HG03025 (cell line): ENCODE results near the gene RFX8.

Experiments used
- ATAC-seq: cut with Tn5 transposase; IDR thresholded peaks from one replicate; pipeline ENCODE4 v1.9.1; 2021; ENCODE audit warnings: mild to moderate bottlenecking, moderate library complexity; ENCODE audit not compliant: unreplicated experiment, low FRiP score

Gene RFX8

DNA sequence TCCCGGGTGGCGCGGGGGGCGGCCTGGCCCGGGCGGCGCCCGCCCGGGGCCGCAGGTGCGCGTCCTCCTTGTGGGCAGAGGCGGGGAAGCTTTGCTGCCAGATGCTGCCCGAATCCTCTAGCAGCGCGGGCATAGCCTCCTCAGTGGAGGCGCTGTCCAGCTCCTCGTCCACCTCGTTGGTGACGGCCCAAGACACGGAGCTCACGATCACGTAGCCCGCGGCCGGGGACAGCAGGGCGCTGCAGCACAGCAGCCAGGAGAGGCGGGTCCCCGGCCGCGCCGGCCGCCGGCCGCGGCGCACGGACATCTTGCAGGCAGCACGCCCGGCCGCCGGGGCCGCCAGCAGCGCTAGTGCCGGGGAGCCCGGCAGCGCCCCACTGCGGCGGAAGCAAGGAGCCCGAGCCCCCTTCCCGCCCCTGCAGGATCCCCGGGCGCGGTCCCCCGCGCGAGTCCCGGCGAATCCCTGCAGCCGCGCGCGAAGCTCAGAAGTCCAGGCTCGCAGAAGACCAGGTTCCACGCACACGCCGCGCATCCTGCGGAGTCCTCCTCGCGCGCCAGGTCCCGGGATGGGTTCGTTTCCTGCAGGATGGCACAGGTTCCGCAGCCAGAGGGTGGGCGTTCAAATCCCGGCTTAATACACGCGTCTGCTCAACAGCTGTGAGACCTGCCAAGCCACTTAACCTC is 87.6 kb downstream of the RFX8 start, which contains the start of gene CREG2:
Gene CREG2, minus strand, starts transcription at position 353 of the 684 bp plus-strand sequence. Its CDS starts 46 bp downstream, at position 307.
- ATAC-seq, result no peak

- no peak for ATAC-seq
Measured at GRCh38 chr2:101386599-101387150, 88.2 kb downstream of the RFX8 start.

GRCh38 chr2:101383016-101383541 is 91.8 kb downstream of the RFX8 start:
- no peak for ATAC-seq

GRCh38 chr2:101382442-101382841 is 92.5 kb downstream of the RFX8 start:
- no peak for ATAC-seq

DNA sequence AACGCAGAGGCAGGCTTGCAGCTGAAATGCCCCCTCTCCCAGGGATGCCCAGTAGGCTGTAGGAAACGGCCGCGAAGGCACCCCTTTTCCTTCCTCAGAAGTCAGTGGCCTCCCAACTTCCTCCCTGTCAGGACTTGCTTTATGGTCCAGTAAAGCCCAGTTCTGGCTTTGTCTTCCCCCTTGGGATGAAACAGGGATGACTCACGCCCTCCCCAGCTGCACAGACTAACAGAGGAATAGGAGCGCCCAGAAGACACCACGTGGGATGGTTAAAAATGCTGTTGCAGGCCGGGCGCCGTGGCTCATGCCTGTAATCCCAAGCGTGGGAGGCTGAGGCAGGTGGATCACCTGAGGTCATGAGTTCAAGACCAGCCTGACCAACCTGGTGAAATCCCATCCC is 94.5 kb downstream of the RFX8 start:
- ATAC-seq, result no peak

DNA sequence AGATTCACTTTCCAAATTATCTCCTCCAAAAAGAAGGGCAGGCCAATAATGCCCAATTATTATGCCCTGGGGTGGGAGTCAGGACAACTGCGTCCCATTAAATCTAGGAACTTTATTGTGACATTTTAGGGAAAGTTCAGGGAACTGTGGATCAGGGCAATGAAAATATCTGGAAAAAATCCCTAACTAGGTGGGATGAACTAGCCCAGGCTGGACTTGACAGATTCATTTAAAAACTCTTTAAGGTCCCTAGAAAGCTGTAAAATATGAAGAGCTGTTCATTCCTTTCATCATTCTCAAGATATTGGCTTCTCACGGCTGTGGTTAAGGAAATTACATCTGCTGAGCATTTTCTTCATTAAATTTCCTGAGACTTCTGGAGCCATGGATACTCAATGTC is 95.8 kb downstream of the RFX8 start:
- ATAC-seq, result no peak

DNA sequence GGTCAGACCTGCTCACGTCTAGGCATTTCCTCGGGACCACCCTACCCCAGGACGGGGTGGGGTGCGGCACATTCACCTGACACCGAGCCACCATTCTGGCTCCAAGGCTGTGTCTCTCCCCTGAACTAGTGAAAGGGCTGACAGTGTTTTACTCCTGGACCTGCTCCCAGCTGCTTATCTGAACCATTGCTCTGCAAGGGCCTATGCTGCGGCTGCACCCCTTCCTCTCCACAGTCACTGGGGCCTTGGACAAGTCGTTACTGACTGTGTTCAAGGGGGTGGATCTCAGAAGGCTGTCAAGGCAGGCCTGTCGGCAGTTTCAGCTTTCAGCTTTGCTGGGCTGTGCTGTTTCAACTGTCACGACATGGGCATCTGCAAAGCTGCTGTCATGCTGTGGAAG is 99.3 kb downstream of the RFX8 start:
- no peak for ATAC-seq

DNA sequence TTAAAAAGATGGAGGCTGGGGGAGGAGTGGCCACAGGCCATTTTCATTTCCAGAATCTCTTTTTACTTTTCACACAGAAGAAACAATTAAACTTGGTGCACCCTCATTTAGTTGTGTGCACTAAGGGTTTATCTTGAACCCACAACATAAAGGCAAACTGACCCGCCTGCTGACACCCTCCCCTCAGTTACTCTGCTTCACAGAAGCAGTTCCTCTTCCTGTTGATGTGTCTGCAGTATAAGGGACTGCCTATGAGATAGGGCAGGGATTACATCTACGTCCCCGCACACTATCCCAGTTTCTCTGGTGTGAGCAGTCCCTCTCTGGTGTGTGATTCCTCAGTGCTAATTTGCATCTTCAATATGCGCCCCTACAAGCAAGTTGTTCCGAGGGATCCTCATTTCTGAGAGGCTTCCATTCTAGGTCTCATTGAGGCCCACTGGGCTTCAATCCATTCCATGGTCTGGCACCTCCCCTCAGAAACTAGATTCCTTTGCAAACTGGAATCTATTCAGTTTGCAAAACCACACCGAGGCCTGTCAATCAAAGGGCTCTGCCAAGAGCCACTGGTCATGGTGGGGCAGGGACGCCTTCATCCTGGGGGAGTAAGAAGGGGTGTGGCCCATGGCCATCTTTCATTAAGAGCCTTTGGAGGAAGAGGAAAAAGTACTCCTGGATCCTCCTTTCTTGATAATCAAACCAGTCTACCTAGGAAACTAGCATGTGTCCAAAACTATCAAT is 99.9 kb downstream of the RFX8 start:
- no peak for ATAC-seq

DNA sequence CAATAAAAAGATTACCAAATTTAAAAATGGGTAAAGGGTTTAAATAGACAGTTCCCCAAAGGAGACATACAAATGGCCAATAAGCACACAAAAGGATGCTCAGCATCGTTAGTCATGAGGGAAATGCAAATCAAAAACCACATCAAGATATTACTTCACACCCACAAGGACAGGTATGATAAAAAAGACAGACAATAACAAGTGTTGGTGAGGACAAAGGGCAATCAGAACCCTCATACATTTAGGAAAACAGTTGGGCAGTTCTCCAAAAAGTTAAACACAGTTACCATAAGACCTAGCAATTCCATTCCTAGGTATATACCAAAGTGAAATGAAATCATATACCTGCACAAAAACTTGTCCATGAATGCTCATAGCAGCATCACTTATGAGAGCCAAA is 102.1 kb downstream of the RFX8 start:
- ATAC-seq, result no peak

GRCh38 chr2:101371636-101372035 is 103.3 kb downstream of the RFX8 start:
- ATAC-seq, result no peak

DNA sequence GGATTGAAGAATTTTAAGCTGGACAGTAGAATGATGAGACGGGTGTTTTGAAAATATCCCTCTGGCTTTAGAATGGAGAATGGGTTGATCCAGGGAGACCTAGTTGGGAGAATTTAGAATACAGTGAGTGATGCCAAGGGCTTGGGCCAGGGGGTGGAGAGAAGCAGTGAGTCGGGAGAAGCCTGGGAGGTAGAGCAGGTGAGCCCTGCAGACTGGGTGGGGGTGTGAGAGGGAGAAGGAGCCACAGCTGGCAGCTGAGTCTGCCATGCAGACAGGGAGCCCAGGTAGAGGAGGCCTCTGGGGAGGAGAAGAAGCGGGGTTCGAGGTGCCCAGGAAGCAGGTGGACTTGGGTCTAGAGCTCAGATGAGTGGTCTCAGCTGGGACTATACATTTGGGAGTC is 105.8 kb downstream of the RFX8 start:
- no peak for ATAC-seq

DNA sequence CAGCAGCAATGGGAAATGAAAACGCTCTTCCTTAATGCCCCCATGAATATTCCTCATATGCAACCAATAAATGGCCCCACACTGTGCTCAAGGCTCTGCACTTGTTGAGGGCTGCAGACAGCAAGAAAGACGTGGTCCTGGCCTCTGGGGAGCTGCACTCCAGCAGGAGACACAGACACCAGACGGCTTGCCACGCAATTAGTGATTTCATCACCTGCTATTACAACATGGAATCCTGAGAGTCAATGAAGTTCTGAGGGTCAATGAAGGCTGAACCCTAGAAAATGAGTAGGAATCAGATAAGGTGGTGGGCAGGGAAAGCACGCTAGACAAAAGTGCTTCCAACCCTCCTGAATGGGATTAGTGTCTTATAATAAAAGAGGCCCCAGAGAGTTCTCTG is 106.5 kb downstream of the RFX8 start:
- ATAC-seq, result no peak

DNA sequence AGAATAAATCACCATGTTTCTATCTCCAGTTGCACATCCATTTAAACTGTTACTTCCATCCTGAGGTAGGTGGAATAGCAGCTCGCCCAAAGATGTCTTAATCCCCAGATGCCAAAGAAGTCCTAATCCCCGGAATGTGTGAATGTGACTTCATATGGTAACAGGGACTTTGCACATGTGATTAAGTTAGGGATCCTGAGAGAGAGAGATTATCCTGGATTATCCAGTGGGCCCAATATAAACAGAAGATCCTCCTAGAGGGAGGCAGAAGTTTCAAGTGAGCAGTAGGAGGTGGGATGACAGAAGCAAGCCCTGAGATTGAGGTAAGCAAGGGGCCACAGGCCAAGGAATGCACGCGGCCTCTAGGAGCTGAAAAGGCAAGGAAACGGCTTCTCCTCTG is 107.4 kb downstream of the RFX8 start:
- ATAC-seq, result no peak

DNA sequence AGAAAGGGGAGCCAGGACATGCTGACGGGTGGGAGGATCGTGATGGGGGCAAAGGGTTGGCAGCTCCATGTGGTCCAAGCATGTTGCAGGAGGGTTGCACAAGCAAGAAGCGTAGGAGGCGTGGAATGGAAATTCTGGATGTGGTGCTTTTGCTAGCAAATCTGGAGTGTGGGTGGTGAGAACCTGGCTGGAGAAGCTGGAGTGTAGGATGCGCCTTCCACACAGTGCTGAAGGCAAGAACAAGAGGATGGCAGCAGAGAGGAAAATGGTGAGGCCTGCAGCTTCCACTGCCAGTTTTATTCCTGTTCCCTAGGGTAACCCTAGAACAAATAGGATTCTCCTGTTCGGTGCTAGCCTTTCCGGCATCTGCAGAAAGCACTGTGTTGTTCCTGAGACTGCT is 110.0 kb downstream of the RFX8 start:
- ATAC-seq, result no peak

GRCh38 chr2:101362777-101363176 is 112.1 kb downstream of the RFX8 start:
- ATAC-seq, result no peak

- no peak for ATAC-seq
Measured at GRCh38 chr2:101362316-101362715, 112.6 kb downstream of the RFX8 start.

DNA sequence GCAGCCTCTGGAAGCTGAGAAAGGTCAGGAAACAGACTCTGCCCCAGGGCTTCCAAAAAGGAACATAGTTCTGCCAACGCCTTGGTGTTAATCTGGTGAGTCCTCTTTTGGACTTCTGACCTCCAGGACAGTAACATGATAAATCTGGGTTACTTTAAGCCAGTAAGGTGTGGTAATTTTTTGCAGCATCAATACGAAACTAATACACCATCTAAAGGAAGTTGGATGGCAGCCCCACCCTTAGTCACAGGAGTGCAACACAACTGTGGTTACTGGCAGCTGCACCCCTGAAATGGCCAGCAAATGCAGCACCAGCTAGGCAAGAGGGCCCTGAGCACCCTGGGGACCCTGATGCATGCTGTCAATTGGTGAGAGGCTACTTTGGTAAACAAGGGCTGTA is 113.4 kb downstream of the RFX8 start:
- ATAC-seq, result peak; percentile 71

GRCh38 chr2:101361121-101361520 is 113.8 kb downstream of the RFX8 start:
- ATAC-seq, result no peak

DNA sequence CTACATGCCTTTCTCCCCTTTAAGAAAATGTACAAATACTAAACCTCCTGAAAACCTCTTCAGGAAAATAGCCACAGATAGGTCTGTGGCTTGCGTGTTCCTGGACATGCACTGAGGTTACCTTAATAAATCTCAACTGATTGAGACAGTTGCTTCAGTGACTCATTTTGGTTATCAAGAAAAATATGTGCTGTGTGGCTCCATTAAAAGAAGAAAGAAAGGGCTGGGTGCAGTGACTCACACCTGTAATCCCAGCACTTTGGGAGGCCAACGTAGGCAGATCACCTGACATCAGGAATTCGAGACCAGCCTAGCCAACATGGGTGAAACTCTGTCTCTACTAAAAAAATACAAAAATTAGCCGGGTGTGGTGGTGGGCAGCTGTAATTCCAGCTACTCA is 114.7 kb downstream of the RFX8 start:
- ATAC-seq, result no peak

DNA sequence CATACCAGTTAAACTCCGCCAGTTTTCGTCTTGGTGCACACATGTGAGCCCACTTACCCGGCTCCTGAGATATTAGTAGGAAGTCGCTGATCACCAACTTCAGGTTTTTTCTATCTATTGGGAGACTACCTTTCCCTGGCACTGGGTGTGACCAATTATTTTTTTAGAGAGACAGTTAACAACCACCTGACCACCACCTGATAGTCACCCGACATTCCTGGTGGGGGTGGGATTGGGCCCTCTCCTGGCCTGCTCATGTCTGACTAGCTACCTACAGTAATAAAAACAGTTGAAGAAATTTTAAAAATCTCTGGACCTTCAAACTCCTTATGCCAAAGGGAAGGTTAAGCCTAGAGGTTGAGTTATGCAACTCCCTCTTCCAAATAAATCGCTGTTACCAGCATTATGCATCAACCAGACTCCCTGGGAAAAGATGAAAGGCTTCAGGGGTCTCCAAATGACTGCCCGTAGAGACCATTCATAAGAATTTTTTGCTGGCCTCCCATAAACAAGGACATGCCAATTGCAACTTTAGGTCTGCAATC is 115.4 kb downstream of the RFX8 start:
- no peak for ATAC-seq

GRCh38 chr2:101357376-101357775 is 117.5 kb downstream of the RFX8 start:
- ATAC-seq, result no peak
